HG03469 (cell line): ENCODE data around the gene IL36B.

Experiments used
- ATAC-seq: cut with Tn5 transposase; IDR thresholded peaks from one replicate; pipeline ENCODE4 v1.9.1; 2021; ENCODE audit warnings: mild to moderate bottlenecking, moderate library complexity, moderate number of reproducible peaks; ENCODE audit not compliant: unreplicated experiment

The IL36B gene

DNA sequence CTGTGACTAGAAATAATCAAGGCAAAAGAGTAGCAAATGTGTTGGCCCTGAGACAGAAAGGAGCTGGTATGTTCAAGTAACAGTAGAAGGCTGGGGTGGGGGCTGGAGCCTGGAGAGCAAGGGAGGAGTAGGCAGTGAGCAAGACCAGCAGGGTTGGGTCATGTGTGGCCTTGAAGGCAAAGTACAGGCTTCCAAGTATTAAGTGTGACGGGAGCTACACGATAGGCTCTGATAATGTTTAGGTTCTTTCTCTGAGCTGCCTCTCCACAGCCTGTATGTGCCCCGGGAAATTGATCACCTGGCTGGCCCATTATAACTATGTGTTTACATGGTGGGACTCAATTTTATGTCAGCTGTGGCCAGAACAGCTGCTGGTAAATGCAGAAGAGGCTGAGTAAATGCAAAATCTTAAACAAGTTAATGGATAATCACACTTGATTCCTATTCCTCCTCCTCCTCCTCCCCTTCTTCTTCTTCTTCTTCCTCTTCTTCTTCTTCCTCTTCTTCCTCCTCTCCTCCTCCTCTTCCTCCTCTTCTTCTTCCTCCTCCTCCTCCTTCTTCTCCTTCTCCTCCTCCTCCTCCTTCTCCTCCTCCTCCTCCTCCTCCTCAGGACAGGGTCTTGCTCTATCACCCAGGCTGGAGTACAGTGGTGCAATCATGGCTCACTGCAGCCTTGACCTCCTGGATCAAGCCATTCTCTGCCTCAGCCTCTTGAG is 24.4 kb upstream of the IL36B start:
- ATAC-seq = no peak

DNA sequence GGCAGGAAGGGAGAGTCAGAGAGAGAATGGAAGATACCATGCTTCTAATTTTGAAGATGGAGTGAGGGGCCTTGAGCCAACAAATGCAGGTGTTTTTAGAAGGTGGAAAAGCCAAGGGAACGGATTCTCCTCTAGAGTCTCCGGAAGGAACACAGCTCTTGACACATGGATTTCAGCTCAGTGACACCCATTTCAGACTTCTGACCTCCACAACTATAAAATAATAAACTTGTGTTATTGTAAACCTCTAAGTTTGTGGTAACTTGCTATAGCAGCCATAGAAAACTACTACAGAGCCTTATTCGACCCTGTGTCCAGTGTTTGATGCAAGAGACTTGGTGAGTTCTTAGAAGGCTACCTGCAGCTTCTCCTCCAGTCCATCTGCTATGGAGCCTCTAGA is 22.9 kb upstream of the IL36B start:
- no peak for ATAC-seq

DNA sequence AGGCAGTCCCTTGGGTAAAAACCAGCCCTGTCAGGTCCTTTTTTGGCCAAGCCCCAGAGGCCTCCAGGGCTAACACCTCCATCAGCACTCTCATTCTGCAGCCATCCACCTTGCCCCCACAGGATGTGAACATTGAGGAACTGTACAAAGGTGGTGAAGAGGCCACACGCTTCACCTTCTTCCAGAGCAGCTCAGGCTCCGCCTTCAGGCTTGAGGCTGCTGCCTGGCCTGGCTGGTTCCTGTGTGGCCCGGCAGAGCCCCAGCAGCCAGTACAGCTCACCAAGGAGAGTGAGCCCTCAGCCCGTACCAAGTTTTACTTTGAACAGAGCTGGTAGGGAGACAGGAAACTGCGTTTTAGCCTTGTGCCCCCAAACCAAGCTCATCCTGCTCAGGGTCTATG is 22.4 kb upstream of the IL36B start:
- ATAC-seq = no peak

DNA sequence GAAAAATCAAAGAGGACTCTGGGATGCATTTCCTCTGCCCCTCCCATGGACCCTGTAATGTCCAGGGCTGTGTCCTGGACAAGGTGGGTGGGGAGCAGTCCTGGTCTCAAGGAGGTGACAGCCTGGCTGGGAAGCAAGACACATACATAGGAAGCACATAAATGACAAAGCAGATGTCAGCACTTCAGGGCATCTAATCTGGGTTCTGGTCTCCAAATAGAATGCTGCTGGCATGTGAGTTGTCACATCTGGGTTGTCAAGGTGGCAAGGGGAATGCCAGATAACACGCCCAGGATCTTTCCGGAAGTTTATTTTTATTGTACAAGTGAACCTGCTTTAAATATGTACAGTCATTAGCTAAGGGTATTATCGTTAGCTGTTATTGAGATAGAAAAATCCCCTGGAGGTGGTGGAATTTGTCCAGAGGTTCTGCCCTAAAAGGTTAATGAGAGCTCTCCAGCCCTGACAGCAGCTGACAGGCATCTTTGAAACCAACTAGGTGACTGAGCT is 20.7 kb upstream of the IL36B start:
- no peak for ATAC-seq

DNA sequence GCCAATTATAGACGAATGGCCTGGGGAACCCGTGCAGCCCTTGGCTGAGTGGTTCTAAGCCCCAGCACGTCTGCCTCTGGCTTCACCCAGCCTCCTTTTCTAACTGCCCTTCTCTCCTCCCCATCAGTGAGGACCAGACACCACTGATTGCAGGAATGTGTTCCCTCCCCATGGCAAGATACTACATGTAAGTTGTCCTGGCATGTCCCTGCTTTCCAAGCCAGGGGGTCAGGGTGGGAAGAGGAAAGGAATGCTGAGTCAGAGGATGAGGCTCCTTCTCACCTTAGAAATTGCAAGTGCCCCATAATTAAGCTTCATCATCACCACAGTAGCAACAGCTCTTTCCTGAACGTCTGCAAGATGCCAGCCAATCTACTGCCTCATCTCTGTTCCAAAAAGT is 19.9 kb upstream of the IL36B start:
- no peak for ATAC-seq

DNA sequence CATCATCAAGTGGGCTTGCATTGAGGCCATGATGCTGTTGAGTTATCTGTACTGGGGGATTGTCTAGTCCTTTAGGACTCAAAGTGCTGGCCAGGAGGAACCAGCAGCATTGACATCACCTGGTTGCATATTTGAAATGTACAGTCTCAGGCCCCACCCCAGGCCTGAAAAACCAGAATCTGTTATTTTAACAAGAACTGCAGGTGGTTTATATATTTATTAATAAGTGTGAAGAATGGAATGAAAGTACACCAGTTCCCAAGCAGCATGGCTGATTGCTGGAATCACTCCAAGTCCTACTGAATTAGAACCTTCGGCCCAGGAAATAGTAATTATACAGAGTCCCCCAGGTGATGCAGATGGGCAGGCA is 17.9 kb upstream of the IL36B start:
- no peak for ATAC-seq

DNA sequence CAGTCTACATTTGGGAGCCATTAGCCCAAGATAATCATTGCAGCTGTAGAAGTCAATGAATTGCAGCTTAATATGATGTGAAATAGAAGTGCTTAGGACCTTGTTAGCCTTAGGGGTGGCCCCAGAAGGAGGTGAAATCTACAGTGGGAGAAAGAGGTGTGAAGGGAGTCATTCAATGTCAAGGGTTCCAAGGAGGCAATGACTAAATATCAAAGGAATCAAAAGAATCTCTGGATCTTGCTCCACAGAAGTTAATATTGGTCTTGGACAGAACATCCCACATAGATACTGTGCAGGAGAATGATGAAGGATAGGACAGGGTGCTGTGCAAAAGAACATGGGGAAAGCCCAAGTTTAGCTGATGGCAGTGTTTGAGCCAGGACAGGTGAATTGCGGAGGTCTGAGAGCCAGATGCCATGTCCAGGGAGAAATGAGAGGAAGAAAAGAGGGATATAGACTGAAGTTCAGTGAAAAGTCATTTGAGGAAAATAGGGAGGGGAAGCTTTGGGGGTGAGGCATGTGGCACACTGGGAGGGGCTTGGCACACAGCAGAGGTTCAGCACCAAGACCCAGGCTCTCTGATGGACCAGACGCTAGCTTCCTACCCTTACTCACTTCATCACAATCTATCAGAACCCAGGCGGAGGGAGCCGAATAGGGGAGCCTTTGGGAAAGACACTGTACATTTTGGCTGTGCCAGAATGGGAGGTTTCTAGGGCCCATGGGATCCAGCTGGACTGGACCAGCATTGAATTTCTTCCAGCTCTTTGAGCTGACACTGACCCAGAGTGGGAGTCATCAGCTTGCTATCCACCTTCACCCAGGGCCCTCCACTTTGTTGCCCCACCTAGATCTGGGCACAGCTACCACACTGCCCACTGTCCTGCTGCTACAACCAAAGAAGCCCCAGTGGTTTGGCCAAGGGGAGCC is 17.3 kb upstream of the IL36B start:
- no peak for ATAC-seq

DNA sequence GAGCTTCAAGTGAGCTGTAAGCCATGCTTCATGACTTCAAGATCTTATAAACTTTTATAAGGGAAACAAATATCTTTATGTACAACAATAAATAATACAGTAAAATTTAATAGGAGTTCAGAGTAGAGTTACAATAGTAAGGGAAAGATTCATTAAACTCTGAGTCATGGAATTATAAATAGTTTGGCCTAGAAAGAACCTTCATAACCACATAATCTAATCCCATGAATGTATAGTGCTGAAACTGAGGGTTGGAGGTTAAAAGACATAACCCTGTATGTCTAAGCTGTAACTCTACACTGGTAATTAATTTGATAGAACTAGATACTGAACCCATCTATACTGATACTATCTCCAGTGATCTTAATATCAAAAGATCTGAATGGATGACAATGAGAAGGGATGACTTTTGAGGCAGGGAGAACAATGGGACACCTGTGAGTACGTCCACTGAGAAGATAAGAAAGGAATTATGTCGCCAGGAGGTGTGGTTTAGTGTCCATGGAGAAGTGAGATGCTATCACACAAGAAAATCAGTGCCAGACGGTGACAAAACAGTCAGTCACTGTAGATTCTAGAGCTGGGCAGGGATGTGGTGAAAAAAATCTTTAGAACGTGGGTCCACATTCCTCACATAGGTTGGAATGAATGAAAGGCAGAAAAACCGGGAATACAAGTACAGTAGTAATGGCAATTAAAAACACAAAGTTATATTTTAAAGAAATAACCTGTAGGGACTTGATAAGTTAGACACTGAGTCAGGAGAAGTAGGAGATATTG is 16.2 kb upstream of the IL36B start:
- ATAC-seq = no peak

DNA sequence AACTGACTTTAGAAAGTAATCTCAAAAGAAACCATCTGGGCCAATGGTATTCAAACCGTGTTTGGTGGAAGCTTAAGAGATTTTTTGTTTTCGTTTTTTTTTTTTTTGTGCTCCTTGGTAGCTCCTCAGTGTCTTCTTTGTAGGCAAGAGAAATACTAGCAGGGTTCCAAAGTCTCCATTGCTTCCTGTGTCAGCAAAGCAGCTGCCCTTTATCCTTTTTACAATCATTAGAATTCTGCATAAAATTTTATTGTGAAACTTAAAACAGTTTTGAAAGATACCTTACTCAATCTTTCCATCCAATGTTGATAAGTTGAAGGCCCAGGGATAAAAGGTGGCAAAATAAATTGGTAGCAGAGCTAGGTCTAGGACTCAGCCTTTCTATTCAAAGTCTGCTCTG is 15.6 kb upstream of the IL36B start:
- no peak for ATAC-seq

DNA sequence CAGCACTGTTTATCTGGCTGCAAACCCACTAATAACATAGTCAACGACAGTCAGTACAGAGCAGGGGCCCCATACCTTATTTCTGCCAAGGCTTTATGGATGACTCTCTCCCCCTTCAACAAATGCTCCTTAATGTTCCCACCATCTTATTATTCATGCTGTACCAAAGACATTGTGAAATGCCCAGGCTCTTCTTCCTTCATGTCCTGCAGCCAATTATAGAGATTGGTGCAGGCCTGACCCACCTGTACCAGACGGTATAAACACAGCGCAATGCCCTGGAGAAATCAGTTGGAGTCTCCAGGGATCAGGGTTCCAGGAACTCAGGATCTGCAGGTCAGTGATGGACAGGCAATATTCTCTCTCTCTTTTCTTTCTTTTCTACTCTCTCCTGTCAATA is 15.0 kb upstream of the IL36B start, which contains the start of gene IL1F10:
TSS of gene IL1F10 (plus strand) at position 290 of the 400 bp plus-strand sequence. CDS start 4,769 bp downstream, outside the sequence.
- ATAC-seq = no peak

DNA sequence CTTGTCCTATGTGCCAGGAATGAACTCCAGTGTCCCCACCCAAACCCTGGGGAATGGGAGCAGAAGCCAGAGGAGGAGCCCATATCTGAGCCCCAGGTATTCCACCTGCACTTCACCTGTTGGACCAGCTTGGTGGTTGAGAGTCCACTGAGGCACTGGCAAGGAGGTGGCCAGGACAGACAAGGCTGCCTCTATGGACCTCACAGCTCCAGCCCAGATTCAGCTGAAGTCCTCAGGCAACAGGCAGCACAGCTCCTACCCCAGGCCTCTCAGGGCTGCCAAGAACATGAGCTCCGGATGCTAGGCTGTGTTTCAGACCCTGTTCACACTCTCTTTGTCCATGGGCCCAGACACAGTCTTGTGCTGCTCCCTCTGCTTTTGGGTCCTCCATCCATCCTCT is 12.2 kb upstream of the IL36B start:
- no peak for ATAC-seq

DNA sequence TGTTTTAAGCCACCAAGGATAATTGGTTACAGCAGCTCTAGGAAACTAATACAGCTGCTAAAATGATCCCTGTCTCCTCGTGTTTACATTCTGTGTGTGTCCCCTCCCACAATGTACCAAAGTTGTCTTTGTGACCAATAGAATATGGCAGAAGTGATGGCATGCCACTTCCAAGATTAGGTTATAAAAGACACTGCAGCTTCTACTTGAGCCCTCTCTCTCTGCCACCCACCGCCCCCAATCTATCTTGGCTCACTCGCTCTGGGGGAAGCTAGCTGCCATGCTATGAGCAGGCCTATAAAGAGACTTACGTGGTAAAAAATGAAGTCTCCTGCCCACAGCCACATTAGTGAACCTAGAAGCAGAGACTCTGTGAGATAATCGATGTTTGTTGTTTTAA is 11.6 kb upstream of the IL36B start:
- no peak for ATAC-seq

DNA sequence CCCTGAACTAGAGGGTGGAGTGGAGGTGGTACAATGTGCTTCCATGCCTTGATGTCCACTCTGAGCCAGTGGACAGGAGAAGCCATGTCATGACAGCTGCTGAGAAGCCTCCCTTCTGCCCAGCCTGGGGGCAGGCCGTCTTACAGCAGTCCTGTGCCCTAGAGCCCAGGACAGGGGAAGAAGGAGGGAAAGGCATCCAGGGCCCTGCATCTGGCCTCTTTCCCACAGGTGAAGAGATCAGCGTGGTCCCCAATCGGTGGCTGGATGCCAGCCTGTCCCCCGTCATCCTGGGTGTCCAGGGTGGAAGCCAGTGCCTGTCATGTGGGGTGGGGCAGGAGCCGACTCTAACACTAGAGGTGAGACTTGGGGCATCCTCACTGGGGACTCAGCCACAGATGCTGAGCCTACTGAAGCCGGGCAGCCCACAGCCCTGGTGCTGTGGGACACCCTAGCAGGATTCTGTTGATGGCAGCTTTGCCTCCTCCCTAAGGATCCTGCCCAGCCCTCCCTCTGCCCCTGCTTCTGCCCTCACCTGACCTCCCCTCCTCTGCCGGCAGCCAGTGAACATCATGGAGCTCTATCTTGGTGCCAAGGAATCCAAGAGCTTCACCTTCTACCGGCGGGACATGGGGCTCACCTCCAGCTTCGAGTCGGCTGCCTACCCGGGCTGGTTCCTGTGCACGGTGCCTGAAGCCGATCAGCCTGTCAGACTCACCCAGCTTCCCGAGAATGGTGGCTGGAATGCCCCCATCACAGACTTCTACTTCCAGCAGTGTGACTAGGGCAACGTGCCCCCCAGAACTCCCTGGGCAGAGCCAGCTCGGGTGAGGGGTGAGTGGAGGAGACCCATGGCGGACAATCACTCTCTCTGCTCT is 9.5 kb upstream of the IL36B start:
- ATAC-seq = no peak

DNA sequence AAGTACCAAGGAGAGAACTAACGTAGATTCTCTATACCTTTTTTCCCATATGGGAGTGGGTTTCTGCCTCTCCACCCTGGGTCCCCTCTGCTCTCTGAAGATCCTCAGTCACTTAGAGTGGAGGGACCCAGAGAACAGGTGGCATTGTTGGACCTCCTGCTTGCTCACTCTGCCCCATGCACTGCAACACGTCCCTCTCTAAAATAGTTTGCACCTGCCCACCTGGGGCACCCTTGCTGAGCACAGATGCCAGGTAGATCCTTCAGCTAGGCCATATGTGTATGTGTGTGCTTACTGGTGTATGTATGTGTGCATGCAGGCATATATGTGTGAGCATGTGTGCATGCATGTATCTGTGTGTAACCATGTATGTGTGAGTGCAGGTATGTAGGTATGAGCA is 8.6 kb upstream of the IL36B start:
- no peak for ATAC-seq

DNA sequence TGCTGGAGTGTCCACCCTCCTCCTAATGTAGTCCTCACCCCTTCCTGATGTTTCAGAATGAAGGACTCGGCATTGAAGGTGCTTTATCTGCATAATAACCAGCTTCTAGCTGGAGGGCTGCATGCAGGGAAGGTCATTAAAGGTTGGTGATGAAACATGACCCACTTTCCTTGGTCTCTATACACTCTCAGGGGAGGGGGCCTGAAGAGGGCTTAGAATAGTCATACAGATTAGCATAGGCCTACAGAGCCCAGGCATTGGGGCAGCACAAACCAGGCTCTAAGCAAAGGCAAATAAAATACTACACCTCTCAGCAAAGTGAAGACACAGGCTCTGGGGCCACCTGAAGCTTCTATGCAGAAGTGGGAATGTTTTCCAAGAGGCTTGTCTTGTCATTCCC is 8.1 kb upstream of the IL36B start:
- ATAC-seq = no peak

DNA sequence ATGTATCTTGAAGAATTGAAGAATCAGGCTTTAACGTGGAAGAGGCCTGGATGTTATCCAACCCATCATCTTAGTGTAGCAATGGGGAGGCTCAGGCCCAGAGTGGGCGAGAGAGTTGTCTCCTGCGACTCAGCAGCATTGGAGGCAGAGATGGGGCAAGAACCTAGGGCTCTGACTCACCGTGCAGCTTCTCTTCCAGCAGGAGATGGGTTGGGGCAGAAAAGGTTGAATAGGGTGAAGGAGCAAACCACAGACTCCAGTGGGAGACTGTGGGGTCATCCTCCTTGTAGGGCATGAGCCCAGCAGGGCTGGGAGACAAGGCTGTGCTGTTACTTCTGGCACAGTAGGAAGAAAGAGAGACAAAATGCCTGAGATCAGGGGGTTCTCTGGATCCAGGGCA is 7.7 kb upstream of the IL36B start:
- no peak for ATAC-seq

DNA sequence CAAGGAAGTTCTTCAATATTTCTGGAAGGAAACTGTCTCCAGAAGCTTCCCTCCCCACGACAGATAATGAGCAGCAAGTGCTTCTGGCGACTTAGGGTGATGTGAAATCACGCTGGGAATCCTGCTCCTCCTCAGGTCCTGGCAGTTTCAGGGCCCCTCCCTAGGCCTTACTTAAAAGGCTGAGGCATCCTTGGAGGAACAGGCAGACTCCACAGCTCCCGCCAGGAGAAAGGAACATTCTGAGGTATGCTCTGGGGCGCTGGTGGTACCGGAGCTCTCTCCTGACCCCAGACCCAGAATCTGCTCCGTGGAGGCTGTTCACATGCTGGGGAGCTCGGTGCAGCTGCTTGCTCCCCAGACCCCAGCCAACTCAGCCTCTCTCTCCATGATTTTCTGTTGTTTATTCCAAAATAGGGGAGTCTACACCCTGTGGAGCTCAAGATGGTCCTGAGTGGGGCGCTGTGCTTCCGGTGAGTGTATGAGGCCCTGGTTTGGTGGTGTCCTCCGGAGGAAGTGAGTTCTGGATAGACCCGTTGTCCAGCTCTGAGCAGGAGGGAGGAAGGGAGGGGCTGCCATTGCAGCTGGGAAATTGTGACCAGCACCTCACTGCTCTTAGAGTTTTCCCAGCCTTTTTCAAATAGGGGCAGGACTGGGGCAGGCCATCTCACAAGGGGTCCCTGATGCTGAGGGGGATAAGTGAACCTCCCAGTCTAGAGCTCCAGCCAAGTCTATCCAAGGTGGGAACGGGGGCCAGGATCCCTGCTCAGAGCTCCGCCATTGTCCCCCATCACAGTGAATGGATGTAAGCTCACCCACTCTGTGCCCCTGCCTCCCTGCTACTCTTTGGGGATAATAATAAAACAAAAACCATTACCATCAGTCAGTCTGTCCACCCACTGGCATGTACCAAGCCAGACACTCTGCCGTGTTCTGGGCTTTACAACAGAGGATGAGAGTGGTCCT is 6.6 kb upstream of the IL36B start, which contains the start of gene IL36RN:
TSS of gene IL36RN (plus strand) at position 201 of the 963 bp plus-strand sequence. CDS start at position 442, 241 bp downstream.
- ATAC-seq = no peak

DNA sequence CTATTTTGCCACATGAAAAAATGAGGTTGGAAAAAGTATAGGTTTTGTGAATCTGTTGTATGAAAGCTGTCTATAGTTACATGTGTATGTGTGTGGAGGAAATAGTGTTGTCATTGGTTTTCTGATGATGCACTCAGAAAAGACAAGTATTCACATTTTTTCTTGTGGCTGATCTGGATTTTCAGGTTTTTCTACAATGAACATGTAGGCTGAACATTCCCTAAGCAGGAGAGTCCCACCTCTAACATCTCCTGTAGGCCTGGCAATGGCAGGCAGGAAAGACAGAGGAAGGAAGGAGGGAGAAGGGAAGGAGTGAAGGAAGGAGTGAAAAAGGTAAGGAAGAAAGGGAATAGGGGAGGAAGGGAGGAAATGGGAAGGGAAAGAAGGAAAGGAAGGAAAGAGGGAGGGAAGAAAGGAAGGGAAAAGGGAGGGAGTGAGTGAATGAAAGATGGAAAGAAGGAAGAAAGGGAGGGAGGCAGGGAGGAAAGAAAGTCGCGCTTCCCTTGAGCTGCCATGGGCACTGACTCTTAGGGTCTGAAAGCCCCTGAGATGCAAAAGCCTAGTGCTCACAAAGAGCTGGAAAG is 5.8 kb upstream of the IL36B start:
- no peak for ATAC-seq

DNA sequence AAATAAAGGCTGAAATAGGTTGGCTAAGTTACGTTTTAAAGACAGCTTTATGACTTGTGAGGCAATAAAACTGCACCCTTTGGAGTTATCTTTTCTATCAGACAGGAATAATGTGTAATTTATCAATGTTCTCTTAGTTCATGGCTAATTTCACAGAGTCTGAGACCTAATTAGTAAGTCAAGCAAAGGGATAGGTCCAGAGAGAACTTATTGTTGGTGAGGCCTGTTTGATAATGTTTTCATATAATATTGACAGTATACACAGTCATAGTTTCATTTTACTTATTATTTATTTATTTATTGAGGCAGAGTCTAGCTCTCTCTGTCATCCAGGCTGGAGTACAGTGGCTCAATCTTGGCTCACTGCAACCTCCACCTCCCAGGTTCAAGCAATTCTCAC is 4.5 kb upstream of the IL36B start:
- no peak for ATAC-seq
